ENCODE results near the gene KCNMB3.
"Not testable (repeated sequence)": the region's sequence is repeated elsewhere in the genome, so short reads cannot be mapped to it uniquely, and the experiment has no call there.

Gene KCNMB3

GRCh38 chr3:179278932-179279693, 28.2 kb upstream of the KCNMB3 start:
- no peaks in the 10 kb centered on the region for H3K36me3 ChIP-seq (ENCODE audit: control insufficient read depth, insufficient read depth, low read length)
- no peaks in the 10 kb centered on the region for H3K27me3 ChIP-seq (replicated peaks; ENCODE audit: control insufficient read depth, insufficient read depth, low read length)
- TF ChIP-seq, protein P1, sequence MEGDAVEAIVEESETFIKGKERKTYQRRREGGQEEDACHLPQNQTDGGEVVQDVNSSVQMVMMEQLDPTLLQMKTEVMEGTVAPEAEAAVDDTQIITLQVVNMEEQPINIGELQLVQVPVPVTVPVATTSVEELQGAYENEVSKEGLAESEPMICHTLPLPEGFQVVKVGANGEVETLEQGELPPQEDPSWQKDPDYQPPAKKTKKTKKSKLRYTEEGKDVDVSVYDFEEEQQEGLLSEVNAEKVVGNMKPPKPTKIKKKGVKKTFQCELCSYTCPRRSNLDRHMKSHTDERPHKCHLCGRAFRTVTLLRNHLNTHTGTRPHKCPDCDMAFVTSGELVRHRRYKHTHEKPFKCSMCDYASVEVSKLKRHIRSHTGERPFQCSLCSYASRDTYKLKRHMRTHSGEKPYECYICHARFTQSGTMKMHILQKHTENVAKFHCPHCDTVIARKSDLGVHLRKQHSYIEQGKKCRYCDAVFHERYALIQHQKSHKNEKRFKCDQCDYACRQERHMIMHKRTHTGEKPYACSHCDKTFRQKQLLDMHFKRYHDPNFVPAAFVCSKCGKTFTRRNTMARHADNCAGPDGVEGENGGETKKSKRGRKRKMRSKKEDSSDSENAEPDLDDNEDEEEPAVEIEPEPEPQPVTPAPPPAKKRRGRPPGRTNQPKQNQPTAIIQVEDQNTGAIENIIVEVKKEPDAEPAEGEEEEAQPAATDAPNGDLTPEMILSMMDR (IDR thresholded peaks at IDR 0.05; ENCODE audit: insufficient read depth, low read length, poor library complexity, severe bottlenecking), result no peak
- no peak overlapping the region for H3K4me3 ChIP-seq (replicated peaks; ENCODE audit: low read depth, low read length)
- DNase-seq (ENCODE audit: extremely low read depth, insufficient read length), result no peak

GRCh38 chr3:179278151-179278550, 27.2 kb upstream of the KCNMB3 start:
- no peaks in the 10 kb centered on the region for H3K27me3 ChIP-seq (replicated peaks; ENCODE audit: control insufficient read depth, insufficient read depth, low read length)
- no peaks in the 10 kb centered on the region for H3K36me3 ChIP-seq (ENCODE audit: control insufficient read depth, insufficient read depth, low read length)
- no peak overlapping the region for H3K4me3 ChIP-seq (replicated peaks; ENCODE audit: low read depth, low read length)
- TF ChIP-seq, protein P1 (IDR thresholded peaks at IDR 0.05; ENCODE audit: insufficient read depth, low read length, poor library complexity, severe bottlenecking), result no peak
- no peak for DNase-seq (ENCODE audit: extremely low read depth, insufficient read length)

- Histone ChIP-seq H3K27me3 (replicated peaks; ENCODE audit: control insufficient read depth, insufficient read depth, low read length) (no peaks in the 10 kb centered on the region), H3K4me3 (replicated peaks; ENCODE audit: low read depth, low read length) (no peak overlapping the region), H3K36me3 (ENCODE audit: control insufficient read depth, insufficient read depth, low read length) (no peaks in the 10 kb centered on the region)
- no peak for DNase-seq (ENCODE audit: extremely low read depth, insufficient read length)
- TF ChIP-seq, protein P1 (IDR thresholded peaks at IDR 0.05; ENCODE audit: insufficient read depth, low read length, poor library complexity, severe bottlenecking), result no peak
Measured at GRCh38 chr3:179276743-179277142, 25.8 kb upstream of the KCNMB3 start.

DNA sequence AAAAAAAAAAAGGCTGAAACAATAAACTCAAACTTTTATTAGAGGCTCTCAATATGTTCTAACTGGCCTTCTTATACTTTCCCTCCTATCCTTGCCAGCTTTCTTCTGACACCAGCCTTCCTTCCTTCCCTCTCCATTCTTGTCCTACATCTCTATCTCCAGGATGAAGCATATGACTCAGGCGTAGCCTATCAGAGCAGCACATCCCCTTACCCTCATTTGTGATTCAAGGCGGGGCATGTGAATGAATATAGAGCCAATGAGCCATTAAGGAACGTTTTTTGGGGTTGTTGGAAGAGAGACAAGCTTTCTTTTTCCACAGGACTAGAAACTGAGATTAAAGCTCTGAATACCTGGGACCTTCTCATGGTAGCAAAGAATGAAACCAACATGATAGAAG, 25.1 kb upstream of the KCNMB3 start:
- no peak overlapping the region for H3K4me3 ChIP-seq (replicated peaks; ENCODE audit: low read depth, low read length)
- H3K27me3 ChIP-seq (replicated peaks; ENCODE audit: control insufficient read depth, insufficient read depth, low read length), result no peaks in the 10 kb centered on the region
- DNase-seq (ENCODE audit: extremely low read depth, insufficient read length), result no peak
- TF ChIP-seq, protein P1 (IDR thresholded peaks at IDR 0.05; ENCODE audit: insufficient read depth, low read length, poor library complexity, severe bottlenecking), result no peak
- no peaks in the 10 kb centered on the region for H3K36me3 ChIP-seq (ENCODE audit: control insufficient read depth, insufficient read depth, low read length)

DNA sequence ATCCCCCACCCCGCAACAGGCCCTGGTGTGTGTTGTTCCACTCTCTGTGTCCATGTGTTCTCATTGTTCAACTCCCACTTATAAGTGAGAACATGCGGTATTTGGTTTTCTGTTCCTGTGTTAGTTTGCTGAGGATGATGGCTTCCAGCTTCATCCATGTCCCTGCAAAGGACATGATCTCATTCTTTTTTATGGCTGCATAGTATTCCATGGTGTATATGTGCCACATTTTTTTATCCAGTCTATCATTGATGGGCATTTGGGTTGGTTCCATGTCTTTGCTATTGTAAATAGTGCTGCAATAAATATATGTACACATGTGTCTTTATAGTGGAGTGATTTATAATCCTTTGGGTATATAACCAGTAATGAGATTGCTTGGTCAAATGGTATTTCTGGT, 23.5 kb upstream of the KCNMB3 start:
- not testable (repeated sequence) for DNase-seq (ENCODE audit: extremely low read depth, insufficient read length); H3K4me3 ChIP-seq (replicated peaks; ENCODE audit: low read depth, low read length); H3K27me3 ChIP-seq (replicated peaks; ENCODE audit: control insufficient read depth, insufficient read depth, low read length)

DNA sequence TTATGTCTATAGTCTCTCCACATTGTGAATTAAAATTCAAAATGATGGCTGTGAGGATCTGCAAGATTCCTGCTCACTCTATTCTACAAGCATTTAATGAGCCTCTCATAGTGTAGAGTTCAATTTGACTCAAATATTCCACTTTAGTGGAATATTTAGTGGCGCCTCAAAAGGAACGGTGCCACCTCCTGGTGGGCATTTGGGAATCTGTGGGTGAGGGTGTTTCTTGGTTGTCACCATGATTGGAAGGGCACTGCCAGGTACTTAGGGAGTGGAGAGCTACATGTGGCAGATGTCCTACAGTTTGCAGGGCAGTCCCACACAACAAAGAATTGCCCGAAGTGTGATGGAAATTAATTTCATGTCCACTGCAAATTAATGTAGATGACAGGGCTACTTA, 21.5 kb upstream of the KCNMB3 start:
- H3K4me3 ChIP-seq (replicated peaks; ENCODE audit: low read depth, low read length), result no peak overlapping the region
- no peaks in the 10 kb centered on the region for H3K27me3 ChIP-seq (replicated peaks; ENCODE audit: control insufficient read depth, insufficient read depth, low read length)
- no peak for DNase-seq (ENCODE audit: extremely low read depth, insufficient read length)
- H3K36me3 ChIP-seq (ENCODE audit: control insufficient read depth, insufficient read depth, low read length), result no peaks in the 10 kb centered on the region
- TF ChIP-seq, protein P1 (IDR thresholded peaks at IDR 0.05; ENCODE audit: insufficient read depth, low read length, poor library complexity, severe bottlenecking), result peak; percentile 27

More for the DNA sequence above, 23.5 kb upstream of the KCNMB3 start:
- not testable (repeated sequence) for H3K36me3 ChIP-seq (ENCODE audit: control insufficient read depth, insufficient read depth, low read length)

Data from GM06990 (cell line).